Upper lobe of right lung (tissue), 1 donor: ENCODE results near the gene NUDT7. TPM values are rescaled to one million over a fixed set of nuclear protein-coding genes. Genes with fewer than 3 reads are reported as not detected.

Experiments
- ATAC-seq: fragments of 200-7000 bp; cut with Tn5 transposase; one replicate; pipeline ENCODE4 v1.9.1; 2020; ENCODE audit warnings: mild to moderate bottlenecking, moderate library complexity
- DNase-seq: peaks from one replicate; pipeline ENCODE4 v3.0.0-alpha.2; 2020
- H3K27ac ChIP-seq: fragments of 200-600 bp; one replicate; pipeline ENCODE4 v1.8.0; 2022
- H3K27me3 ChIP-seq: fragments of 200-600 bp; one replicate; pipeline ENCODE4 v1.8.0; 2022; ENCODE audit warnings: mild to moderate bottlenecking
- H3K36me3 ChIP-seq: fragments of 200-600 bp; one replicate; pipeline ENCODE4 v1.8.0; 2022
- H3K4me1 ChIP-seq: fragments of 200-600 bp; one replicate; pipeline ENCODE4 v1.8.0; 2022
- H3K4me3 ChIP-seq: fragments of 200-600 bp; one replicate; pipeline ENCODE4 v1.8.0; 2022; ENCODE audit warnings: mild to moderate bottlenecking
- H3K9me3 ChIP-seq: fragments of 200-600 bp; one replicate; pipeline ENCODE4 v1.8.0; 2022
- CTCF ChIP-seq: fragments of 200-600 bp; IDR thresholded peaks from one replicate; pipeline ENCODE4 v1.8.0; 2022; ENCODE audit warnings: antibody characterized with exemption
- intact Hi-C: fragments of 100-400 bp; cut with DNase I; formaldehyde crosslinking; loops from one replicate; pipeline ENCODE4 v1.11.0; 2022
- total RNA-seq: library from RNA; stranded (reverse); fragmentation: NEBNext Ultra II Directional; extraction: Animal tissue kit (Norgen Biotek cat#: 25700); gene quantifications from one replicate; pipeline ENCODE4 v1.2.1, GENCODE V29; 2021
- donor health status: DM: no; HTN: yes; CAD: no; lungs with severe emphysema.

Gene NUDT7
- total RNA-seq, 1 donor from 2014 or later: 7.2 TPM

GRCh38 chr16:77679901-77680300, 42.4 kb upstream of the NUDT7 start:
- Histone ChIP-seq H3K27ac (no peak overlapping the region), H3K4me1 (peaks cover 3% of the 10 kb centered on the region), H3K9me3 (no peaks in the 10 kb centered on the region), H3K4me3 (no peak overlapping the region), H3K27me3 (no peaks in the 10 kb centered on the region), H3K36me3 (no peaks in the 10 kb centered on the region)
- intact Hi-C loops: no loop called here
- ATAC-seq (no peak), DNase-seq (no peak)
- no peak for TF ChIP-seq CTCF

DNA sequence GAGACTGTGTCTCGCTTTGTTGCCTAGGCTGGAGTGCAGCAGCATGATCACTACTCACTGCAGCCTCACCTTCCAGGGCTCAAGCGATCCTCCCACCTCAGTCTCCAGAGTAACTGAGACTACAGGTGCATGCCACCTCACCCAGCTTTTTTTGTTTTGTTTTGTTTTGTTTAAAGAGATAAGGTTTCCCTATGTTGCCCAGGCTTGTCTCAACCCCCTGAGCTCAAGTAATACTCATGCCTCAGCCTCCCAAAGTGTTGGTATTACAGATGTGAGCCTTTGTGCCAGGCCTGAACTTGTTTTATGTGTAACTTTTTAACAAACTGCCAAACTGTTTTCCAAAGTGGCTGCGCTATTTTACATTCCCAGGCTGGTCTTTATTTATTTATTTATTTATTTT, 41.8 kb upstream of the NUDT7 start:
- TF ChIP-seq CTCF: no peak
- Histone ChIP-seq H3K4me3 (no peak overlapping the region), H3K4me1 (peaks cover 3% of the 10 kb centered on the region), H3K9me3 (no peaks in the 10 kb centered on the region), H3K27me3 (no peaks in the 10 kb centered on the region), H3K27ac (no peak overlapping the region), H3K36me3 (no peaks in the 10 kb centered on the region)
- no peak for DNase-seq
- no peak for ATAC-seq
- intact Hi-C loops: no loop called here

DNA sequence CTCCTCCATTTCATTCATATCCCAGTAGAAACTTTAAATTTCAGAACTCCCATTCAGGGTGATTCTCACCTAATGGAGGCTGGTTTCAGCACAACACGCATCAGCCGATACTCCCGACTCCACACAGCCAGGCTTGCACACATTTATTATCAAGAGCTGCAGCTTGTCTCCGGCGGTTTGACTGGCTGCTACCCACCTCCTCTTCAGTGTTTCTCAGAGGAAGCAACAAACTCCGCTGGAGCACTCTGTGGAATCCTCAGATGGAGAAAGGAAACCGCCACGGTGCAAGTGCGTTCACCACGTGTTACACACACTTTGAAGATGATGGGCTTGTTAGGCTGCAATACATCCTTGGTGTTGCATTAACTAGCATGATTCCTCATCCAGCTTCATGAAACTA, 39.7 kb upstream of the NUDT7 start:
- no peaks in the 10 kb centered on the region for H3K4me1 ChIP-seq
- DNase-seq (no peak), ATAC-seq (no peak)
- no peak overlapping the region for H3K27ac ChIP-seq
- TF ChIP-seq CTCF: no peak
- H3K4me3 ChIP-seq: no peak overlapping the region
- intact Hi-C loops: no loop called here
- no peaks in the 10 kb centered on the region for H3K36me3 ChIP-seq
- no peaks in the 10 kb centered on the region for H3K9me3 ChIP-seq
- H3K27me3 ChIP-seq: peaks cover 3% of the 10 kb centered on the region

- H3K36me3 ChIP-seq: no peaks in the 10 kb centered on the region
- H3K27me3 ChIP-seq: peaks cover 3% of the 10 kb centered on the region
- intact Hi-C loops: no loop called here
- H3K9me3 ChIP-seq: no peaks in the 10 kb centered on the region
- no peaks in the 10 kb centered on the region for H3K4me1 ChIP-seq
- DNase-seq (no peak), ATAC-seq (no peak)
- no peak overlapping the region for H3K27ac ChIP-seq
- TF ChIP-seq CTCF: no peak
- H3K4me3 ChIP-seq: no peak overlapping the region
Measured at GRCh38 chr16:77683397-77684180, 38.7 kb upstream of the NUDT7 start.

GRCh38 chr16:77684181-77684526, 38.2 kb upstream of the NUDT7 start:
- Histone ChIP-seq H3K4me3 (no peak overlapping the region), H3K9me3 (no peaks in the 10 kb centered on the region), H3K4me1 (no peaks in the 10 kb centered on the region), H3K36me3 (no peaks in the 10 kb centered on the region), H3K27ac (no peak overlapping the region), H3K27me3 (peaks cover 3% of the 10 kb centered on the region)
- intact Hi-C loops: no loop called here
- no peak for ATAC-seq
- DNase-seq: no peak
- TF ChIP-seq CTCF: no peak

DNA sequence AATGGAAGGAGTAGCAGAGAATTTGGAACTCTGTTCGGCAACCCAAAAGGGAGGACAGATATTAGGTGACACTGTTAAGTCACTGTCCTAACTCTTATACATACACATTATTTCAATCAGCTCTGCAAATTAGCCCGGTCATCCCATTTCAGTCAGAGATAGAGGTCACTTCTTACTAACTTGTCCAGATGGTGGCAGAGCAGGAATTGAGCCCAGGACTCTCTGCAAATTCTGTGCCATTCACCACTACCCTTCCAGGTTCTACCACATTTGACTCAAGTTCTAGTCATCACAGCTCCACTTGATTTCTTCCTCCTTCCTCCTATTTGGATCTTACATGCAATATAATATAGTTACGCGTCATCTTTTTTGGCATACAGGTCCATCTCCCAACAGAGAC, 35.9 kb upstream of the NUDT7 start:
- no peaks in the 10 kb centered on the region for H3K4me1 ChIP-seq
- intact Hi-C loops: no loop called here
- no peaks in the 10 kb centered on the region for H3K36me3 ChIP-seq
- H3K4me3 ChIP-seq: no peak overlapping the region
- peaks cover 3% of the 10 kb centered on the region for H3K27me3 ChIP-seq
- DNase-seq (no peak), ATAC-seq (no peak)
- no peaks in the 10 kb centered on the region for H3K9me3 ChIP-seq
- no peak for TF ChIP-seq CTCF
- H3K27ac ChIP-seq: no peak overlapping the region
